GM12892 (cell line): ENCODE data around the gene CELA2A.

Experiments used
- POLR2A ChIP-seq: IDR thresholded peaks from 2 replicates; pipeline ENCODE4 v1.6.1; 2011; ENCODE audit warnings: low read depth, low read length, control low read depth
- POLR2AphosphoS5 ChIP-seq: IDR thresholded peaks from 2 replicates; pipeline ENCODE4 v1.6.1; 2011; ENCODE audit warnings: low read depth, low read length, control low read depth

GRCh38 chr1:15444468-15445389, 11.8 kb upstream of the CELA2A start:
- no peak for TF ChIP-seq POLR2AphosphoS5
- no peak for TF ChIP-seq POLR2A
